GM04503 (cell line): ENCODE data around the gene SHMT2.

Source experiments
- DNase-seq: peaks from one replicate; pipeline ENCODE4 v3.0.0-alpha.2; 2012; ENCODE audit warnings: low read depth

The SHMT2 gene

DNA sequence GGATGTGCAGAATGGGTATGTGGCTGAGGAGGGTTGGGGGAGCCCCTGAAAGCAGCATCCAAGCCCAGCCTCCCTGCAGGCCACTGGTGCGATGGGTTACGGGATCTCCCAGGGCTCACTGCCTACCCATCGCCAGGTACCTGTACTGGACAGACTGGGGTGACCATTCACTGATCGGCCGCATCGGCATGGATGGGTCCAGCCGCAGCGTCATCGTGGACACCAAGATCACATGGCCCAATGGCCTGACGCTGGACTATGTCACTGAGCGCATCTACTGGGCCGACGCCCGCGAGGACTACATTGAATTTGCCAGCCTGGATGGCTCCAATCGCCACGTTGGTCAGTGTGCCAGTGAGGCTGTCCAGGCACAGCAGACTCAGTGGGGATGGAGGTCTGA lies 31.2 kb upstream of the SHMT2 start:
- no peak for DNase-seq

DNA sequence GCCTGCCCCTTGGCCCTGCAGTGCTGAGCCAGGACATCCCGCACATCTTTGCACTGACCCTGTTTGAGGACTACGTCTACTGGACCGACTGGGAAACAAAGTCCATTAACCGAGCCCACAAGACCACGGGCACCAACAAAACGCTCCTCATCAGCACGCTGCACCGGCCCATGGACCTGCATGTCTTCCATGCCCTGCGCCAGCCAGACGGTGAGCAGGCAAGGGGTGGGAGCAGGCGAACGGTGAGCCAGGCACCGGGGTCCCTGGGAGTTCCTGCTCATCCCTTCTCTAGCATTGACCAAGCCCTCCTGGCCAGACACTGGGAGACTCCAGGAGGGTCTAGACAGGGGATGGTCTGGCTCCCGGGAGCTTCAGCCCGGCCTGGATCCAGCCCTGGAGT lies 30.3 kb upstream of the SHMT2 start:
- no peak for DNase-seq

DNA sequence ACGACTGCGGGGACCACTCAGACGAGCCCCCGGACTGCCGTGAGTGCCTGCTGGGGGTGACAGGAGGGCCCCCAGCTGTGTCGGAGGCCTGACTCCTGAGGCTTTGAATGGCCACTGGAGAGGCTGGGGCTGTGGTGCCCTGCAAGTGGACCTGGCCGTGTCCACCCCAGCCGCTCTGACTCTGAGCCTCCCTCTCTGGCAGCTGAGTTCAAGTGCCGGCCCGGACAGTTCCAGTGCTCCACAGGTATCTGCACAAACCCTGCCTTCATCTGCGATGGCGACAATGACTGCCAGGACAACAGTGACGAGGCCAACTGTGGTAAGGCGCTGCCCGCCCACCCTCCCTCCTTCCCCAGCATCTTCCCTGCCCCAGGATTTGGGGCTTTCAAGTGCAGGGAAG lies 29.0 kb upstream of the SHMT2 start:
- DNase-seq: no peak

DNA sequence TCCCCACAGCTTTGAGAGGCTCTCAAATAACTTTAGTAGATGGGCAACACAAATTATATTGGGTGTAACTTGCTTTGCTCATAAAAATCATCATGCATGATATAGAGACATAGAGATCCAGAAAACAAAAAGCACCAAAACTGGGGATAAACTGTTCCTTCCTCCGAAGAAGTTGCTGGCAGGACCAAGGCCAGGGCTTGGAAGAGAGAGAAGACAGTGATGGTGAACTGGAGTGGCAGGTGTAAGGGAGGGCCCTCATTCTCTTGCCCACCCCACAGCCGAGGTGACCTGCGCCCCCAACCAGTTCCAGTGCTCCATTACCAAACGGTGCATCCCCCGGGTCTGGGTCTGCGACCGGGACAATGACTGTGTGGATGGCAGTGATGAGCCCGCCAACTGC lies 28.3 kb upstream of the SHMT2 start:
- DNase-seq: no peak

DNA sequence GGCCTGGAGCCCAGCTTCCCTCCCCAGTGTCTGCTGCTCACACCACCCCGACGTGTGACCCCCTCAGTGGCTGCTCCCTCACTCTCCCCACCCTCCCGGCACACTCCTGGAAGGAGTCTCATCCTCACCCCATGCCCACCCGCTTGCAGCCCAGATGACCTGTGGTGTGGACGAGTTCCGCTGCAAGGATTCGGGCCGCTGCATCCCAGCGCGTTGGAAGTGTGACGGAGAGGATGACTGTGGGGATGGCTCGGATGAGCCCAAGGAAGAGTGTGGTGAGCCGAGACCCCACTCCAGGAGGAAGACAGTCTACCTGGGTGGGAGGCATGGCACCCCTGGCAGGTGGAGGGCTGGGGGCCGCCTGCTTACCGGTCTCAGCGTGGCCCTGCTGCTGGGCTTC lies 27.9 kb upstream of the SHMT2 start:
- DNase-seq: no peak

DNA sequence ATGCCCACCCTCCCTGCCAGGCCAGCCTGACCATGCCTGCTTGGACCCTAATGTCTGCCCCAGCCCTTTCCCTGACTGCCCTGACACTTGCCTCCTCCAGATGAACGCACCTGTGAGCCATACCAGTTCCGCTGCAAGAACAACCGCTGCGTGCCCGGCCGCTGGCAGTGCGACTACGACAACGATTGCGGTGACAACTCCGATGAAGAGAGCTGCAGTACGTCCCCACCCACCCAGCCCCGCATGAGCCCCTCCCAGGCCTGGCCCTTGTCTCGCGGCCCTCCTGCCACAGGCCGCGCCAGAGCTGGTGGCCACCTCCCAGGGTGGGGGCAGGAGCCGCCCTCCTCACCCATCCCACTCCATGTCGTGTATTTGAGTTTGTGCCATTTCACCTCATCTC lies 27.2 kb upstream of the SHMT2 start:
- no peak for DNase-seq

DNA sequence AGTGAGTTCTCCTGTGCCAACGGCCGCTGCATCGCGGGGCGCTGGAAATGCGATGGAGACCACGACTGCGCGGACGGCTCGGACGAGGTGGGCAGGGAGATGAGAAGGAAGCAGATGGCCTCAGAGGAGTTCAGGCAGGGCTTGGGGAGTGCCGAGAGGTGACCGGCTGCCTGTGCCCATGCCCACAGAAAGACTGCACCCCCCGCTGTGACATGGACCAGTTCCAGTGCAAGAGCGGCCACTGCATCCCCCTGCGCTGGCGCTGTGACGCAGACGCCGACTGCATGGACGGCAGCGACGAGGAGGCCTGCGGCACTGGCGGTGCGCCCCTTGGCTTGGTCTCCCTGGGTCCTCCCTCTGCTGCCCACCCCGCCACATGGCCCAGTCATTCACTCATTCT lies 26.3 kb upstream of the SHMT2 start:
- DNase-seq: no peak

DNA sequence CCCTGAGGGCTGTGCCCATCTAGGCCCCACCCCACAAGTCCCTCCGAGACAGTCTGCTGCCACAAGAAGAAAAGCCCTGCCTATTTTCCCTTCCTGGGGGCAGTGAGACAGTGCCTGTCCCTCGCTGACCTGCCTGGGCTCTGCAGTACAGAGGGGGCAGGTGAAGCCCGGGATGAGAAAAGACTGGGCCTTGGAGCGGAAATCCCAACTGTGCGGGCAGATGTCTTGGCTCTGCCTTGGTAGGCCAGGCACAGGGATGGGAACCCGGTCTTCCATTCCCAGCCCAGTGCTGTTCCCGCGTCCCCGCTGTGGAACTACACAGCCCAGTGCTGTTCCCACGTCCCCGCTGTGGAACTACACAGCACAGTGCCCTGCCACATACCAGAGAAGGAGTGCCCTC lies 25.7 kb upstream of the SHMT2 start:
- no peak for DNase-seq

DNA sequence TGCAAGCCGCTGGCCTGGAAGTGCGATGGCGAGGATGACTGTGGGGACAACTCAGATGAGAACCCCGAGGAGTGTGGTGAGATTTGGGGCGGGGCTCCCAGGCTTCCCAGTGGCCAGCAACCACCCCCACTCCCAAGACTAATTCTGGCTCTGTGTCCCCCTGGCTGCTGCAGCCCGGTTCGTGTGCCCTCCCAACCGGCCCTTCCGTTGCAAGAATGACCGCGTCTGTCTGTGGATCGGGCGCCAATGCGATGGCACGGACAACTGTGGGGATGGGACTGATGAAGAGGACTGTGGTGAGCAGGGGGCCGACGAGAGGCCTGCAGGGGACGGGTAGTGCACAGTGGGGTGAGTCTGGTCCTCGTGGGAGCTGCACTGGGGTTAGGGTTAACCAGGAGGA lies 25.1 kb upstream of the SHMT2 start:
- no peak for DNase-seq

DNA sequence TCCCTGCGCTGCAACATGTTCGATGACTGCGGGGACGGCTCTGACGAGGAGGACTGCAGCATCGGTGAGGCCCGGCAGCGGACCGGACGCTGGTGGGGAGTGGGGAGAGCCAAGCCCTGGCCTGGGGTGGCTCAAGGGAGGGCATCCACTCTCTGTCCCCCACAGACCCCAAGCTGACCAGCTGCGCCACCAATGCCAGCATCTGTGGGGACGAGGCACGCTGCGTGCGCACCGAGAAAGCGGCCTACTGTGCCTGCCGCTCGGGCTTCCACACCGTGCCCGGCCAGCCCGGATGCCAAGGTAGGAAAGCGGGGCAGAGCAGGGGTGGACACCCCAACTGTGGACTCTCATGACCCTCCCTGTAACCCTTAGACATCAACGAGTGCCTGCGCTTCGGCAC lies 24.3 kb upstream of the SHMT2 start:
- DNase-seq: no peak

DNA sequence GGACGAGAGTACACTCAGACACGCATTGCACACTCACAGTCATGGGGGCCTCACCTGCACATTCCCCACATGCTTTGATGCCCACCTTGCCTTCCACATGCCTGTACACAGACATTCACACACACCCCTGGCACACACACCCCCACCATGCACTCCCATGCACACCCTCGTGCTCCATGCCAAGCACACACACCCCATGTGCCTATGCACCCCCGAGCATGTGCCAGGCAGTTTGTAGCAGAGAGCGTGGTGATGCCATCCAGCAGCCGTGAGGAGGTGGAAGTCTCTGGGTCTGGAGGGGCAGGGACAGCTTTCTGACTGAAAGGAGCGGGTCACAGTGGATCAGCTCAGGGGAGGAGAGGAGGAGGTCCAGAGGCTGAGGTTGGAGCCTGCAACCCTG lies 23.6 kb upstream of the SHMT2 start:
- DNase-seq: no peak

DNA sequence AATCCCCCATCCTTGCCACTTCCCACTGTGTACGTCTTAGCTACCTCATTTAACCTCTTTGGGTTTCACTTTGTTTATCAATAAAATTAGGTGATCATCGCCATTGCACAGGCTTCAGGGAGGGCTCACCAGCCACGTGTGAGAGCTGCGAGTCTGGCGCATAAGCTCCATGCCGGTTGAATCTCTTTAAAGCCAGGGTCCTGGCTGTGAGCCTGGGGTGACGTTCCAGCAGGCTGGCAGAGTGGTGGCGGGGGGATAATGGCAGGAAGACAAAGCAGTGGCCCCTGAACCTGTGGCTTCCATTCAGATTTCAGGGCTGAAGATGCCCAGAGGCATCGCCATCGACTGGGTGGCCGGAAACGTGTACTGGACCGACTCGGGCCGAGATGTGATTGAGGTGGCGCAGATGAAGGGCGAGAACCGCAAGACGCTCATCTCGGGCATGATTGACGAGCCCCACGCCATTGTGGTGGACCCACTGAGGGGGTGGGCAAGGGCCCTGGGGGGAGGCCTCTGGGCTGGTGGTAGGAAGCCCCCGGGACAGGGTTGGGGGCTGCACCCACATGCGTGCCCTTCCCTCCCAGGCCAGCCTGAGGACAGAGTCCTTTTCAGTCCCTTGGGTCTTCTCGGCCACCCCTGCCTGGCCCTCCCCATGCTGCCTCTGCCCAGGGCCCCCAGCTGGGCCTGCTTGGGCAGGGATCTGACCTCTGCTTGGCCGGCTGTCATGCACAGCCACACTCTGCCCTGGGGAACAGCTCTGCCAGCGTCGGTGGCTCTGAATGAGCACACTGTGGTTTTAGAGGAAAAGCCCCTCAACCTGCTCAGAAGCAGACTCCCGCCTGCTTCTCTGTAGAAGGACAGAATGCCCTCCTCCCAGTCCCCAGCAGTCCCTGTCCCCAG lies 21.5 kb upstream of the SHMT2 start:
- no peak for DNase-seq

DNA sequence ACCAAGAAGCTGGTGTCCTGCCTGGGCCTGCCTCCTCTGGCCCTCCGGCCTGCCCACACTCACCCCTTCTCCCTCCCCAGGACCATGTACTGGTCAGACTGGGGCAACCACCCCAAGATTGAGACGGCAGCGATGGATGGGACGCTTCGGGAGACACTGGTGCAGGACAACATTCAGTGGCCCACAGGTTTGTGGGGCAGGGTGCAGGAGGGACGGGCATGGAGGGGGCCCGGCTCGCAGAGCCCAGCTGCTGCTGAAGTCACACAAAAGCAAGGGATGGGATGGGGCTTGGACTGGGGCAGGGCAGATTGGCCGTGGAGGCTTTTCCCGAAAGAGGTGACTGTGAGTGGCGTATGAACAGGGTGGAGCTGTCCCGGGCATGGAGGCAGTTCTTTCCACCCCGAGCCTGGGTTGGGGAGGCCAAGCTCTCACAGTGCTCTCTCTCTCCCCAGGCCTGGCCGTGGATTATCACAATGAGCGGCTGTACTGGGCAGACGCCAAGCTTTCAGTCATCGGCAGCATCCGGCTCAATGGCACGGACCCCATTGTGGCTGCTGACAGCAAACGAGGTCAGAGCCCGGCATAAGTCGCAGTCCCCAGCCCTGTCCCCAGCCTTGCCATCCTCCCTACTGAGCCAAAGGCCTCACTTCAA lies 20.8 kb upstream of the SHMT2 start:
- no peak for DNase-seq

DNA sequence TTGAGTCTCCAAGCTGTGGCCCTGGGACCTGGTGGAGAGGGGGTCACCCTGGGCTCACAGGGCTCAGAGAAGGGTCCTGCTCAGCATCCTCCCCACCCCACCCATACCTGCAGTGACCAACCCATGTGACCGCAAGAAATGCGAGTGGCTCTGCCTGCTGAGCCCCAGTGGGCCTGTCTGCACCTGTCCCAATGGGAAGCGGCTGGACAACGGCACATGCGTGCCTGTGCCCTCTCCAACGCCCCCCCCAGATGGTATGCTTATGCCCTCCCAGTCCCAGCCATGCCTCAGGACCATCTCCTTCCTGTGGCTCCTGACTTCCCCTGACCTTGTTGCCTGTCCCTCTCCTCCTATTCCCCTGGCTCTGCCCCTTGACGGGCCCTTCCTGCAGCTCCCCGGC lies 19.6 kb upstream of the SHMT2 start:
- no peak for DNase-seq

DNA sequence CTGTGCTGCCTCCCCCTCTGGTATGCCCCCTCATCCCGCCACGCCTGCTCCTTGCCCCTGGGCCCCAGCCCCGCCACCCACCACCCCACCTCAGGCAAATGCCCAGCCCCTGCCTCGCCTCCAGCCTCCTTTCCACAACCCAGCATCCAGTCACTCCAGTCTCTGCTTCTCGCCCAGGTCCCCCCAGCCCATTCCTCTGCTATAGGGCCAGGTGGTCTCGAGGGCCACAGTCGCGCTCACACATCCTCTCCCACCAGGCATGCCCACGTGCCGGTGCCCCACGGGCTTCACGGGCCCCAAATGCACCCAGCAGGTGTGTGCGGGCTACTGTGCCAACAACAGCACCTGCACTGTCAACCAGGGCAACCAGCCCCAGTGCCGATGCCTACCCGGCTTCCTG lies 19.1 kb upstream of the SHMT2 start:
- no peak for DNase-seq

DNA sequence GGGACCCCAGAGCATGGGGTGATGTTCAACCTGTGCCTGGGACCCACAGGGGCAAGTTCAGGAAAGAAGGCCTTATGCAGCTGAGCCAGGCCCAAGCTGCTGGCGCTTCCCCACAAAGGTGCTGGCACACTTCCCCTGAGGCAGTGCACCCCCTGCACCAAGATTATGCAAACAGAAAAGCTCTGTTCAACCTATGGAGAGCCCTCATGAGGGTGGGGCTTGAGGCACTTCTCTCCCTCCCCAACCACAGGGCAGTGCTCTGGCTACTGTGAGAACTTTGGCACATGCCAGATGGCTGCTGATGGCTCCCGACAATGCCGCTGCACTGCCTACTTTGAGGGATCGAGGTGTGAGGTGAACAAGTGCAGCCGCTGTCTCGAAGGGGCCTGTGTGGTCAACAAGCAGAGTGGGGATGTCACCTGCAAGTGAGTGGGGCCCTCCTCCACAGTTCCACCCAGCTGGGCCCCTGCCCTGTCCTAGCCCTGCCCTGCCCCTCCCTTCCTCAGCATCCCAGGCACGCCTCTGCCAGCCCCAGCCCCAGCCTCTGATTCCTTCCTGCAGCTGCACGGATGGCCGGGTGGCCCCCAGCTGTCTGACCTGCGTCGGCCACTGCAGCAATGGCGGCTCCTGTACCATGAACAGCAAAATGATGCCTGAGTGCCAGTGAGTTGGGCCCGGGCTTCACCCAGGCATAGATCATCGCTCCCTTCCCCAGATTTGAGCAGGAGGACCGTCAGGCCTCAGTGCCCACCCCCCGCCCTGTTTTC lies 18.4 kb upstream of the SHMT2 start:
- no peak for DNase-seq

DNA sequence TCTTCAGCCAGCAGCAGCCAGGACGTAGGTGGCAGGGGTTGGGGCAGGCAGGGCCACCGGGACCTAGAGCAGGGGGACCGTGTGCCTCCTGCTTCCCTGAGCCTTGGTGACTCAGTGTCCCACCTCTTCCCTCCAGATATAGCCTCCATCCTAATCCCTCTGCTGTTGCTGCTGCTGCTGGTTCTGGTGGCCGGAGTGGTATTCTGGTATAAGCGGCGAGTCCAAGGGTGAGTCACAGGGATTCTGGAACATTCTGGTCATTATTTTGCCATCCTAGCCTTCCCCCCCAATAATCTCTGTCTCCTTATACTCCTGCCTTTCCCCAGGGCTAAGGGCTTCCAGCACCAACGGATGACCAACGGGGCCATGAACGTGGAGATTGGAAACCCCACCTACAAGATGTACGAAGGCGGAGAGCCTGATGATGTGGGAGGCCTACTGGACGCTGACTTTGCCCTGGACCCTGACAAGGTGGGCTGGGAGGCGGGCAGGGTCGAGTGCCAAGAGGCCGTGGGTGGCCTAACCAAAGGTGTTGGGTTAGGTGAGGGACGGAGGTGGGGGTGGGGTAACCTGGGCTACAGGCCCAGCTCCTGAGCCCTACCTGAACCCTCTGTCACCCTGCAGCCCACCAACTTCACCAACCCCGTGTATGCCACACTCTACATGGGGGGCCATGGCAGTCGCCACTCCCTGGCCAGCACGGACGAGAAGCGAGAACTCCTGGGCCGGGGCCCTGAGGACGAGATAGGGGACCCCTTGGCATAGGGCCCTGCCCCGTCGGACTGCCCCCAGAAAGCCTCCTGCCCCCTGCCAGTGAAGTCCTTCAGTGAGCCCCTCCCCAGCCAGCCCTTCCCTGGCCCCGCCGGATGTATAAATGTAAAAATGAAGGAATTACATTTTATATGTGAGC lies 17.5 kb upstream of the SHMT2 start:
- DNase-seq: no peak

DNA sequence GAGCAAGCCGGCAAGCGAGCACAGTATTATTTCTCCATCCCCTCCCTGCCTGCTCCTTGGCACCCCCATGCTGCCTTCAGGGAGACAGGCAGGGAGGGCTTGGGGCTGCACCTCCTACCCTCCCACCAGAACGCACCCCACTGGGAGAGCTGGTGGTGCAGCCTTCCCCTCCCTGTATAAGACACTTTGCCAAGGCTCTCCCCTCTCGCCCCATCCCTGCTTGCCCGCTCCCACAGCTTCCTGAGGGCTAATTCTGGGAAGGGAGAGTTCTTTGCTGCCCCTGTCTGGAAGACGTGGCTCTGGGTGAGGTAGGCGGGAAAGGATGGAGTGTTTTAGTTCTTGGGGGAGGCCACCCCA lies 16.8 kb upstream of the SHMT2 start:
- DNase-seq: no peak

DNA sequence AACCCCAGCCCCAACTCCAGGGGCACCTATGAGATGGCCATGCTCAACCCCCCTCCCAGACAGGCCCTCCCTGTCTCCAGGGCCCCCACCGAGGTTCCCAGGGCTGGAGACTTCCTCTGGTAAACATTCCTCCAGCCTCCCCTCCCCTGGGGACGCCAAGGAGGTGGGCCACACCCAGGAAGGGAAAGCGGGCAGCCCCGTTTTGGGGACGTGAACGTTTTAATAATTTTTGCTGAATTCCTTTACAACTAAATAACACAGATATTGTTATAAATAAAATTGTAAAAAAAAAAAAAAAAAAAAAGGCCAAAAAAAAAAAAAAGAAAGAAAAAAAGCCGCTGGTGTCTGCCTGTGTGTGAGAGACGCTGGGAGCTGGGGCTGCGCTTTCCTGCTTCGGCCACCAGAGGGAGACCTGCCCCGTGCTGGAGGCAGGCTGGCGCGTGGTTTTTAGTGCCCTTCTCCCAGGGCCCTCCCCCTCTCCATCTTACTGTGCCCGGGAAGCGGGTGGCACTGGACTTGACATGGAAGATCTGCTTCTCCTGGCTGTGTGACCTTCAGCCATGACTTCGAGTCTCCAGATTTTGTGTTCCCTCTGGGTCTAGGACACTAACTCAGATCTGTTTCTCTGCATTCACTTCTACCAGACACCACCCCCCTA lies 16.3 kb upstream of the SHMT2 start:
- peak; percentile 35 for DNase-seq

DNA sequence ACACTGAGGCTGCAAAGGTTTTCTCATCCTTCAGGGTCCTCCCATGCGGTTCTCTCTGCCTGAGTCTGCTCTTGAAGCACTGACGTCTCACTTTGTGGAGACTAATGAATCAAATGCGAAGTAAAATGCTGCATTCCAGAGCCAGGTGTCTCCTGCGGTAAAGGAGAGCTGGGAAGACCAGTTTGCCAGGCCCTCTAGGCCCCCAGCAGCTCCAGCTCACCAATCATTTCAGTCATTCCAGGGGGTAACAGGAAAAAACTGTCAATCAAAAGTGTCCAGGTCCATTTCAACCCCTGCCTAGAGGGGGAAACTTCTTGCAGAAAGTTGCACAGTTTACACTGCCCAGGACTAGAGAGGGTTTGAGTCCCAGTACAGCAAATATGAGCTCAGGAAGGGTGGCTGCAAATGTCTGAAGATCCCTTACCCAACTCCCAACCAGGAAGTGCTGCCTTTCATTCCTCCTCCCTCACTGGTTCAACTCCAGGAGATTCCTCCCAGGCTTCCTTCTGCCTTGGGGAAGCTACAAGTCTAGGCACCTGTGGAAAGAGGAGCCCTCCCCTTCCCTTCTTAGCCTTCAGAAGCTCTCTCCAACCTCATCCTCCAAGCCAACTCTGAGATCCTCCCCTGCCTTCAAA lies 15.6 kb upstream of the SHMT2 start:
- no peak for DNase-seq

DNA sequence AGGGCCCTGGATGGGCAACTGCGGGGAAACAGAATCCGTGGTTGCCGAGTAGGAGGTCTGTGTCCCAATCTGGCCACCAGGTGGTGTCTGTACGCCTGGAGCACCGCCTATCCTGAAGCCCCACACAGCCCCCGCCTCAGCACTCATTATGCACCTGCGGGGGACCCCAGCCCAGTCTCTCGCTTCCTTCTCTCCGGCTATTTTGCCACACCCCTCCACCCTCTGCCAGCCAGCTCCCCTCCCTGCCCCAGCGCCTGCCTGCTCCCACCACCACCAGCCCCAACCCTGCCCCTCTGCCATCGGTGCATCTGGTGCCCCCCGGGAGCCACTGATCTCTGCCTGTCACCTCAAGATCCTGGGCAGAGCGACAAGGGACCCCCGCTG lies 15.1 kb upstream of the SHMT2 start:
- no peak for DNase-seq
